ENCODE measurements around the gene ZNF528.

DNA sequence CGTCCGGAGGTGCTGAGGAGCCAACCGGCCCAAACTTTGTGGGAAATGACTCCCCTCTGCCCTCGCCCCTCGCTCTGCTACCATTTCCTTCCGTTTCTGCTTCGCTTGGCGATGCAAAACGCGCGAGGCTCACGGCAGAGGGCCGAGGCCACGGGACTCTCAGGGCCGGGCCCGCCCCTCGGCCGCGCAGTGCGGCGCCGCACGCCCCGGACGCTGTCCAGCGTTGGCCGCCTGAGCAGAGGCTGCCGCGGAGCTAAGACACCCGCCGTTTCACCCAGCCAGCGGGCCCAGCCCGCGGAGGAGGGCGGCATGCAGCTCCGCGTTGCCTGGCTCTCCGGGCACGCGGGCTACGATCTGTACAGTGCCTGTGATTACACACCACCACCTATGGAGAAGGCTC, 53.6 kb downstream of the ZNF528 start:
- TF ChIP-seq EZH2 (IDR thresholded peaks at IDR 0.05) (no peak), FOXP2 (optimal IDR thresholded peaks at IDR 0.05; ENCODE audit: control extremely low read depth, extremely low read length, insufficient read depth) (no peak), POLR2AphosphoS5 (IDR thresholded peaks at IDR 0.05; ENCODE audit: borderline replicate concordance, low read depth, low read length) (no peak)

All from SK-N-MC (cell line).